ENCODE data around the gene ZNF727.
"Not testable (repeated sequence)": the region's sequence is repeated elsewhere in the genome, so short reads cannot be mapped to it uniquely, and the experiment has no call there.

Gene ZNF727

DNA sequence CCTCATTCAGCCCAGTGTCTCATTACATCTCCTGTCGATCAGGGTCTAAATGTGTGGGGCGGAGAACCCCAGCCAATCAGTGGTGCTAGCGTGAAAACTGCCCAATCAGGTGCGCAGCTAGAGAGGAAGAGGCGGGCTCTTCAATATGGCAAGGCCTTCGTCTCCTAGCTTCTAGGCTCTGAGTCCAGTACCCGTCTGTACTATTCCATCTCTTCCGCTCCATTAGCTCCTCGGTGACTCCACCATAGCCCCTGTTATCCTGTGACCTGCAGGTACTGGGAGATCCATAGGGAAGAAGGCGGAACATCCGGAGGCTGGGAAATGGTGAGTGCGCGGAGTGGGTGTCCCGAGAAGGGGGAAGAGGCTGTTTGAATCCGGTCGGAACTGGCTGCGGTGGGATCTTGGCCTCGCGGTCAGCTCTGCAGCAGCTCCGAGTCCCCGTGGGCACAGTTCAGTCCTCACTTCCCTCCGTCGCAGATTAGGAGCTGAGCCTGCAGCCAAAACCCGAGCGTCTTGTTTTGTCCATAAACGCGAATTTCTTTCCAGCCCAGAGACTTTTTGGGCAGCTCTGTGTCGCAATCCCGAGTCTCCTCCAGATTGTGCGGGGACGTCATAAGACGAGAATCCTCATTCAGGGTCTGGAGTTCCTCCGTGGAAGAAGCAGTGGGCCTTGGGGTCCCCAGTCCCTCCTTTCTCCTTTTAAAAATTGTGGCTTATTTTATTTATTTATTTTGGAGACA lies at the start of gene ZNF727:
Gene ZNF727 (plus strand): TSS at position 134 of the 740 bp plus-strand sequence. CDS start 188 bp downstream, at position 322.
- H3K4me3 ChIP-seq (ENCODE audit: control insufficient read depth, low read depth, low read length), result peak within 1 kb of the TSS; percentile 16
- peak; percentile 30 for DNase-seq (ENCODE audit: low read depth)
- TF ChIP-seq, protein P1, sequence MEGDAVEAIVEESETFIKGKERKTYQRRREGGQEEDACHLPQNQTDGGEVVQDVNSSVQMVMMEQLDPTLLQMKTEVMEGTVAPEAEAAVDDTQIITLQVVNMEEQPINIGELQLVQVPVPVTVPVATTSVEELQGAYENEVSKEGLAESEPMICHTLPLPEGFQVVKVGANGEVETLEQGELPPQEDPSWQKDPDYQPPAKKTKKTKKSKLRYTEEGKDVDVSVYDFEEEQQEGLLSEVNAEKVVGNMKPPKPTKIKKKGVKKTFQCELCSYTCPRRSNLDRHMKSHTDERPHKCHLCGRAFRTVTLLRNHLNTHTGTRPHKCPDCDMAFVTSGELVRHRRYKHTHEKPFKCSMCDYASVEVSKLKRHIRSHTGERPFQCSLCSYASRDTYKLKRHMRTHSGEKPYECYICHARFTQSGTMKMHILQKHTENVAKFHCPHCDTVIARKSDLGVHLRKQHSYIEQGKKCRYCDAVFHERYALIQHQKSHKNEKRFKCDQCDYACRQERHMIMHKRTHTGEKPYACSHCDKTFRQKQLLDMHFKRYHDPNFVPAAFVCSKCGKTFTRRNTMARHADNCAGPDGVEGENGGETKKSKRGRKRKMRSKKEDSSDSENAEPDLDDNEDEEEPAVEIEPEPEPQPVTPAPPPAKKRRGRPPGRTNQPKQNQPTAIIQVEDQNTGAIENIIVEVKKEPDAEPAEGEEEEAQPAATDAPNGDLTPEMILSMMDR (conservative IDR thresholded peaks at IDR 0.05; ENCODE audit: control insufficient read depth, insufficient read depth, low read depth, low read length), result no peak

- H3K4me3 ChIP-seq (ENCODE audit: control insufficient read depth, low read depth, low read length), result no peak within 1 kb of the TSS
- TF ChIP-seq, protein P1 (conservative IDR thresholded peaks at IDR 0.05; ENCODE audit: control insufficient read depth, insufficient read depth, low read depth, low read length), result no peak
- no peak for DNase-seq (ENCODE audit: low read depth)
Observed at GRCh38 chr7:63998549-63998948, 46.7 kb upstream of the ZNF727 start, which contains the start of gene ZNF722. Gene ZNF722, plus strand, starts transcription at chr7:63998849. Its CDS starts 113 bp downstream, at chr7:63998962.

- not testable (repeated sequence) for DNase-seq (ENCODE audit: low read depth); H3K4me3 ChIP-seq (ENCODE audit: control insufficient read depth, low read depth, low read length)
Observed at GRCh38 chr7:64015496-64015895, 29.7 kb upstream of the ZNF727 start.

DNA sequence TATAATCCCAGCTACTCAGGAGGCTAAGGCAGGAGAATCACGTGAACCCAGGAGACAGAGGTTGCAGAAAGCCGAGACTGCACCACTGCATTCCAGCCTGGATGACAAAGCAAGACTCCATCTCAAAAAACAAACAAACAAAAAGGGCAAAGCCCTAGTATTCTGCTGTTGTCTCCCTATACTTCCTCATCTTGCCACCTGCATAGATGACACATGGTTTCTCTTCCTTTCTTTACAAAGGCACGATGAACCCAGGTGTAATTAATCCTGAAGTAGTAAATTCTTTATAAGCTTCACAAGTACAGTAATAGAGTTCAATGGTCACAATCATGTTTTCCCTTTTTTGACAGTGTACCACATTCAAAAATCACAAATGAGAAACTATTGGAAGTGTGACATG lies 9.8 kb upstream of the ZNF727 start:
- TF ChIP-seq, protein P1 (conservative IDR thresholded peaks at IDR 0.05; ENCODE audit: control insufficient read depth, insufficient read depth, low read depth, low read length), result no peak
- H3K4me3 ChIP-seq (ENCODE audit: control insufficient read depth, low read depth, low read length), result no peak overlapping the region

GRCh38 chr7:64037095-64037494 lies 8.1 kb upstream of the ZNF727 start:
- TF ChIP-seq, protein P1 (conservative IDR thresholded peaks at IDR 0.05; ENCODE audit: control insufficient read depth, insufficient read depth, low read depth, low read length), result no peak
- no peak for DNase-seq (ENCODE audit: low read depth)
- H3K4me3 ChIP-seq (ENCODE audit: control insufficient read depth, low read depth, low read length), result no peak overlapping the region

More for the DNA sequence above, 9.8 kb upstream of the ZNF727 start:
- no peak for DNase-seq (ENCODE audit: low read depth)

GRCh38 chr7:64046041-64046389 lies 781 bp downstream of the ZNF727 start:
- no peak overlapping the region for H3K4me3 ChIP-seq (ENCODE audit: control insufficient read depth, low read depth, low read length)
- TF ChIP-seq, protein P1 (conservative IDR thresholded peaks at IDR 0.05; ENCODE audit: control insufficient read depth, insufficient read depth, low read depth, low read length), result no peak
- DNase-seq (ENCODE audit: low read depth), result no peak

DNA sequence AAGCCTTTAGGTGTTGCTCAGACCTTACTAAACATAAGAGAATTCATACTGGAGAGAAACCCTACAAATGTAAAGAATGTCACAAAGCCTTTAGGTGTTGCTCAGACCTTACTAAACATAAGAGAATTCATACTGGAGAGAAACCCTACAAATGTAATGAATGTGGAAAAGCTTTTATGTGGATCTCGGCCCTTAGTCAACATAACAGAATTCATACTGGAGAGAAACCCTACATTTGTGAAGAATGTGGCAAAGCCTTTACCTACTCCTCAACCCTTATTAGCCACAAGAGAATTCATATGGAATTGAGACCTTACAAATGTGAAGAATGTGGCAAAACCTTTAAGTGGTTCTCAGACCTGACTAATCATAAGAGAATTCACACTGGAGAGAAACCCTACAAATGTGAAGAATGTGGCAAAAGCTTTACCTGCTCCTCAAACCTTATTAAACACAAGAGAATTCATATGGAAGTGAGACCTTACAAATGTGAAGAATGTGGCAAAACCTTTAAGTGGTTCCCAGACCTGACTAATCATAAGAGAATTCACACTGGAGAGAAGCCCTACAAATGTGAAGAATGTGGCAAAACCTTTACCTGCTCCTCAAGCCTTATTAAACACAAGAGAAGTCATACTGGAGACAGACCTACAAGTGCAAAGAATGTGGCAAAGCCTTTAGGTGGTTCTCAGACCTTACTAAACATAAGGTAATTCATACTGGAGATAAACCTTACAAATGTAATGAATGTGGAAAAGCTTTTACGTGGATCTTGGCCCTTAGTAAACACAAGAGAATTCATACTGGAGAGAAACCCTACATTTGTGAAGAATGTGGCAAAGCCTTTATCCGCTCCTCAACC lies 32.8 kb downstream of the ZNF727 start:
- H3K4me3 ChIP-seq (ENCODE audit: control insufficient read depth, low read depth, low read length), result not testable (repeated sequence)

More for the DNA sequence above, 32.8 kb downstream of the ZNF727 start:
- DNase-seq (ENCODE audit: low read depth), result not testable (repeated sequence)

Measured in fibroblast of mammary gland (primary cell).